Caco-2 (cell line): ENCODE measurements around the gene AS3MT. TPM values are rescaled to one million over a fixed set of nuclear protein-coding genes. Genes with fewer than 3 reads are reported as not detected.

Source experiments
- BruUV-seq: library from RNA; stranded (reverse); fragments of 400-500 nt; replicated peaks from 2 replicates; lab custom pipeline; 2021; lab: Mats Ljungman, UMichigan
- CTCF ChIA-PET: fragments of 300-600 bp; sonication (Branson Sonifier 250); formaldehyde crosslinking; loops from one replicate; lab custom pipeline; 2022; ENCODE audit warnings: antibody characterized with exemption; lab: Charles Lee
- POLR2A ChIA-PET: fragments of 300-600 bp; sonication (Branson Sonifier 250); formaldehyde crosslinking; loops from one replicate; lab custom pipeline; 2022; ENCODE audit warnings: antibody characterized with exemption; lab: Charles Lee
- DNase-seq, 2 experiments: peaks; one replicate each; pipeline versions ENCODE4 v3.0.0 to v3.0.0-alpha.2; 2020 to 2022
- H3K27me3 ChIP-seq: replicated peaks from 2 replicates; pipeline ENCODE4 v1.6.0; 2011; ENCODE audit warnings: low read length; ENCODE audit not compliant: control insufficient read depth, insufficient read depth
- H3K36me3 ChIP-seq: 2 replicates; pipeline ENCODE4 v1.5.1; 2011; ENCODE audit warnings: low read length; ENCODE audit not compliant: control insufficient read depth, insufficient read depth
- H3K4me1 ChIP-seq: fragments of 250-450 bp; sonication (Bioruptor Pico); 2 replicates; pipeline ENCODE4 v1.5.1; 2020; ENCODE audit warnings: mild to moderate bottlenecking
- H3K4me3 ChIP-seq: 2 replicates; pipeline ENCODE4 v1.5.1; 2011; ENCODE audit warnings: low read depth, mild to moderate bottlenecking, control low read depth, low read length
- H3K9me3 ChIP-seq: fragments of 250-450 bp; sonication (Bioruptor Pico); 2 replicates; pipeline ENCODE4 v1.5.1; 2020; ENCODE audit warnings: mild to moderate bottlenecking, moderate library complexity
- H3K27ac Mint-ChIP-seq: one replicate; pipeline ENCODE4 v1.8.0; 2022; ENCODE audit warnings: mixed read lengths; ENCODE audit not compliant: unreplicated experiment
- H3K27me3 Mint-ChIP-seq: one replicate; pipeline ENCODE4 v1.8.0; 2022; ENCODE audit warnings: mixed read lengths; ENCODE audit not compliant: insufficient read depth, unreplicated experiment
- H3K36me3 Mint-ChIP-seq: one replicate; pipeline ENCODE4 v1.8.0; 2022; ENCODE audit warnings: mild to moderate bottlenecking, mixed read lengths; ENCODE audit not compliant: insufficient read depth, unreplicated experiment
- H3K4me1 Mint-ChIP-seq: one replicate; pipeline ENCODE4 v1.8.0; 2022; ENCODE audit warnings: low read depth, mixed read lengths; ENCODE audit not compliant: unreplicated experiment
- H3K4me3 Mint-ChIP-seq: one replicate; pipeline ENCODE4 v1.8.0; 2022; ENCODE audit warnings: mild to moderate bottlenecking, moderate library complexity, mixed read lengths; ENCODE audit not compliant: unreplicated experiment
- H3K9me3 Mint-ChIP-seq: one replicate; pipeline ENCODE4 v1.8.0; 2022; ENCODE audit warnings: mixed read lengths; ENCODE audit not compliant: unreplicated experiment
- CTCF ChIP-seq, 2 experiments: fragments of 200-600 bp in 1 of 2; IDR thresholded peaks; 1 replicate in 1 of 2; 2 replicates in 1 of 2; pipeline versions ENCODE4 v1.5.1 to v1.8.0; 2011 to 2022; ENCODE audit warnings: antibody characterized with exemption in 1 of 2, control low read depth in 1 of 2, inconsistent platforms in 1 of 2, low read depth in 1 of 2, low read length in 1 of 2, mild to moderate bottlenecking in 1 of 2, moderate library complexity in 1 of 2; ENCODE audit not compliant: insufficient read depth in 1 of 2, severe bottlenecking in 1 of 2, unreplicated experiment in 1 of 2
- intact Hi-C: fragments of 100-400 bp; cut with micrococcal nuclease; formaldehyde crosslinking; loops from one replicate; pipeline ENCODE4 v1.10.0; 2022; ENCODE audit not compliant: unreplicated experiment
- total RNA-seq: library from RNA; stranded (reverse); gene quantifications from 2 replicates; pipeline ENCODE4 v1.2.3, GENCODE V29; 2022

Gene AS3MT
- total RNA-seq, 1 experiment from 2014 or later = 6.4 TPM

GRCh38 chr10:102904346-102904745 lies 35.1 kb downstream of the AS3MT start:
- Histone ChIP-seq H3K27me3 (no peaks in the 10 kb centered on the region), H3K9me3 (no peaks in the 10 kb centered on the region), H3K4me1 (no peaks in the 10 kb centered on the region), H3K4me3 (no peak overlapping the region), H3K36me3 (no peaks in the 10 kb centered on the region)
- BruUV-seq = no TSS peak
- Mint-ChIP-seq H3K9me3 (no peaks in the 10 kb centered on the region), H3K27me3 (no peaks in the 10 kb centered on the region), H3K4me3 (no peak overlapping the region), H3K4me1 (no peaks in the 10 kb centered on the region), H3K27ac (no peak overlapping the region), H3K36me3 (no peaks in the 10 kb centered on the region)
- ChIA-PET CTCF (interaction anchor here (0.7 kb wide), 1 partner anchor 1108 kb away, joined by 4 read pairs; no protein-coding TSS in a partner anchor), POLR2A (interaction anchor here (0.6 kb wide), 1 partner anchor 8 kb away, joined by 13 read pairs; no protein-coding TSS in a partner anchor)
- no peak for TF ChIP-seq CTCF (IDR thresholded peaks at IDR 0.05; ENCODE audit: insufficient read depth in 1 of 2, low read depth in 1 of 2, low read length in 1 of 2, severe bottlenecking in 1 of 2, unreplicated experiment in 1 of 2)
- no peak for DNase-seq
- intact Hi-C loops = no loop called here

- H3K4me3 Mint-ChIP-seq = no peak overlapping the region
- no peaks in the 10 kb centered on the region for H3K9me3 Mint-ChIP-seq
- no TSS peak for BruUV-seq
- H3K27ac Mint-ChIP-seq = no peak overlapping the region
- CTCF ChIA-PET = no interaction called here
- H3K27me3 Mint-ChIP-seq = no peaks in the 10 kb centered on the region
- POLR2A ChIA-PET = no interaction called here
- no peaks in the 10 kb centered on the region; the same call in 1 of the 2 replicates for H3K9me3 ChIP-seq
- intact Hi-C loops = no loop called here
- DNase-seq = no peak
- H3K4me1 Mint-ChIP-seq = no peaks in the 10 kb centered on the region
- H3K36me3 Mint-ChIP-seq = no peaks in the 10 kb centered on the region
- no peak overlapping the region for H3K4me3 ChIP-seq
- no peaks in the 10 kb centered on the region for H3K27me3 ChIP-seq
- no peak for TF ChIP-seq CTCF (IDR thresholded peaks at IDR 0.05; ENCODE audit: insufficient read depth in 1 of 2, low read depth in 1 of 2, low read length in 1 of 2, severe bottlenecking in 1 of 2, unreplicated experiment in 1 of 2)
- no peaks in the 10 kb centered on the region for H3K36me3 ChIP-seq
- no peaks in the 10 kb centered on the region for H3K4me1 ChIP-seq
Observed at GRCh38 chr10:102906507-102906906, 37.2 kb downstream of the AS3MT start.

GRCh38 chr10:102914781-102915180 lies 45.5 kb downstream of the AS3MT start:
- H3K4me1 ChIP-seq = peaks cover 5% of the 10 kb centered on the region
- Mint-ChIP-seq H3K27me3 (no peaks in the 10 kb centered on the region), H3K27ac (no peak overlapping the region), H3K9me3 (no peaks in the 10 kb centered on the region), H3K36me3 (peaks cover 14% of the 10 kb centered on the region), H3K4me1 (peaks cover 15% of the 10 kb centered on the region), H3K4me3 (no peak overlapping the region)
- ChIA-PET CTCF (no interaction called here), POLR2A (no interaction called here)
- no peak overlapping the region for H3K4me3 ChIP-seq
- H3K36me3 ChIP-seq = no peaks in the 10 kb centered on the region
- no TSS peak for BruUV-seq
- no peak for TF ChIP-seq CTCF (IDR thresholded peaks at IDR 0.05; ENCODE audit: insufficient read depth in 1 of 2, low read depth in 1 of 2, low read length in 1 of 2, severe bottlenecking in 1 of 2, unreplicated experiment in 1 of 2)
- no peak for DNase-seq
- intact Hi-C loops = loop anchor here (5.0 kb wide), 1 partner anchor 453 kb away; the partner anchor contains the start of gene TAF5
- no peaks in the 10 kb centered on the region; the same call in 1 of the 2 replicates for H3K9me3 ChIP-seq
- H3K27me3 ChIP-seq = no peaks in the 10 kb centered on the region
